GM12878 (cell line): Measurements from ENCODE around the gene RBMS1. TPM values are rescaled to one million over a fixed set of nuclear protein-coding genes. Genes with fewer than 3 reads are reported as not detected.

Experiments
- ATAC-seq: fragments of 200-7000 bp; cut with Tn5 transposase; 3 replicates; pipeline ENCODE4 v1.9.1; 2020; ENCODE audit warnings: mild to moderate bottlenecking, moderate library complexity
- BruUV-seq: library from RNA; stranded (reverse); fragments of 400-500 nt; replicated peaks from 2 replicates; lab custom pipeline; 2021; lab: Mats Ljungman, UMichigan
- CTCF ChIA-PET: fragments of 300-600 bp; sonication (Branson Sonifier 250); formaldehyde crosslinking; extraction: SDS; loops from one replicate; lab custom pipeline; 2021; ENCODE audit warnings: inconsistent platforms; lab: Yijun Ruan, JAX
- POLR2A ChIA-PET: fragments of 350-600 bp; formaldehyde crosslinking; extraction: SDS; loops from one replicate; lab custom pipeline; 2021; ENCODE audit warnings: inconsistent platforms; lab: Charles Lee
- RAD21 ChIA-PET: fragments of 300-600 bp; sonication (Branson Sonifier 250); formaldehyde crosslinking; loops from one replicate; lab custom pipeline; 2023; ENCODE audit warnings: antibody characterized with exemption; ENCODE audit not compliant: unreplicated experiment; lab: Charles Lee
- SMC1A ChIA-PET: fragments of 300-600 bp; sonication (Branson Sonifier 250); formaldehyde crosslinking; loops from one replicate; lab custom pipeline; 2023; ENCODE audit not compliant: unreplicated experiment, uncharacterized antibody; lab: Charles Lee
- DNase-seq: peaks from one replicate; pipeline ENCODE4 v3.0.0-alpha.2; 2011; ENCODE audit warnings: low read depth, low spot score
- FAIRE-seq: peaks from 3 replicates; lab custom pipeline; 2011; peaks lifted over from hg19 to GRCh38; lab: Jason Lieb, UNC
- H2AFZ ChIP-seq: 2 replicates; pipeline ENCODE4 v1.6.0; 2011; ENCODE audit warnings: low read depth, low read length, control low read depth; ENCODE audit not compliant: control insufficient read depth
- H3K27ac ChIP-seq: 2 replicates; pipeline ENCODE4 v1.5.1; 2011; ENCODE audit warnings: control low read depth; ENCODE audit not compliant: control insufficient read depth, insufficient read depth
- H3K27me3 ChIP-seq, 2 experiments: replicated peaks in 1 of 2; 2 replicates each; pipeline versions ENCODE4 v1.6.0 to v1.6.1; 2011; ENCODE audit warnings: low read length in 1 of 2; ENCODE audit not compliant: control insufficient read depth in 2 of 2, insufficient read depth in 2 of 2
- H3K36me3 ChIP-seq, 2 experiments: 2 replicates each; pipeline ENCODE4 v1.5.1; 2011; ENCODE audit warnings: low read length in 1 of 2; ENCODE audit not compliant: control insufficient read depth in 2 of 2, insufficient read depth in 2 of 2
- H3K4me1 ChIP-seq: 2 replicates; pipeline ENCODE4 v1.6.1; 2011; ENCODE audit warnings: mild to moderate bottlenecking, low read length, moderate library complexity, mixed read lengths; ENCODE audit not compliant: control insufficient read depth, insufficient read depth
- H3K4me2 ChIP-seq: 2 replicates; pipeline ENCODE4 v1.6.0; 2011; ENCODE audit warnings: control low read depth; ENCODE audit not compliant: control insufficient read depth, insufficient read depth
- H3K4me3 ChIP-seq: fragments of 200-600 bp; sonication (generic); 2 replicates; pipeline ENCODE4 v1.5.1; 2016
- H3K79me2 ChIP-seq: 2 replicates; pipeline ENCODE4 v1.6.0; 2011; ENCODE audit warnings: low read length; ENCODE audit not compliant: control insufficient read depth, insufficient read depth
- H3K9ac ChIP-seq: 2 replicates; pipeline ENCODE4 v1.8.0; 2011; ENCODE audit warnings: low read length, control low read depth, mixed read lengths; ENCODE audit not compliant: control insufficient read depth, insufficient read depth
- H3K9me3 ChIP-seq: replicated peaks from 3 replicates; pipeline ENCODE4 v1.5.1; 2011; ENCODE audit warnings: mild to moderate bottlenecking, low read length; ENCODE audit not compliant: control insufficient read depth, insufficient read depth
- H4K20me1 ChIP-seq: 2 replicates; pipeline ENCODE4 v1.6.0; 2011; ENCODE audit not compliant: control insufficient read depth, insufficient read depth
- BCL3 ChIP-seq: IDR thresholded peaks from 2 replicates; pipeline ENCODE4 v1.6.1; 2011; ENCODE audit warnings: borderline replicate concordance, low read depth, mild to moderate bottlenecking, moderate library complexity, low read length; ENCODE audit not compliant: insufficient read depth, poor library complexity, severe bottlenecking
- PAX8 ChIP-seq: fragments of 450-650 bp; IDR thresholded peaks from 2 replicates; pipeline ENCODE4 v1.6.1; 2017; ENCODE audit warnings: mild to moderate bottlenecking, moderate library complexity
- PRDM15 ChIP-seq: fragments of 450-650 bp; formaldehyde crosslinking; IDR thresholded peaks from 2 replicates; pipeline ENCODE4 v1.4.0; 2020; ENCODE audit warnings: mild to moderate bottlenecking, moderate library complexity
- RB1 ChIP-seq: fragments of 450-650 bp; formaldehyde crosslinking; IDR thresholded peaks from 2 replicates; pipeline ENCODE4 v1.6.1; 2017; ENCODE audit warnings: mild to moderate bottlenecking, borderline replicate concordance
- SMAD5 ChIP-seq: IDR thresholded peaks from 2 replicates; pipeline ENCODE4 v1.6.1; 2016; ENCODE audit warnings: antibody characterized with exemption, low read depth
- SMC3 ChIP-seq: IDR thresholded peaks from 2 replicates; pipeline ENCODE4 v1.6.1; 2011; ENCODE audit warnings: low read length, improper control_type of control experiment, borderline replicate concordance
- YY1 ChIP-seq: IDR thresholded peaks from 2 replicates; pipeline ENCODE4 v1.6.1; 2011; ENCODE audit warnings: low read depth, mild to moderate bottlenecking, low read length
- ZNF274 ChIP-seq: IDR thresholded peaks from one replicate; pipeline ENCODE4 v1.8.0; 2011; ENCODE audit not compliant: insufficient read length, insufficient read depth
- ZSCAN29 ChIP-seq: fragments of 450-650 bp; IDR thresholded peaks from 2 replicates; pipeline ENCODE4 v1.6.1; 2017; ENCODE audit warnings: mild to moderate bottlenecking, moderate library complexity
- WGBS: methylation state at CpG from one replicate; pipeline ENCODE4 v1.1.6; 2016; ENCODE audit warnings: low lambda C conversion rate; ENCODE audit not compliant: insufficient replicate concordance, insufficient coverage; ENCODE audit errors: missing lambda C conversion rate; 5-methylcytosine and 5-hydroxymethylcytosine counted together
- in situ Hi-C: fragments of 300-500 bp; cut with MboI; formaldehyde crosslinking; loops from 9 replicates; pipeline ENCODE4 v1.14.3; 2018; ENCODE audit warnings: mixed read lengths
- intact Hi-C: fragments of 100-400 bp; cut with micrococcal nuclease; formaldehyde crosslinking; loops from one replicate; pipeline ENCODE4 v1.14.2; 2022; ENCODE audit not compliant: unreplicated experiment
- polyA plus RNA-seq, 11 experiments: library from polyadenylated mRNA; depleted of rRNA in 4 of 11; unstranded in 6 of 11; stranded (reverse) in 5 of 11; fragments of >200 nt; fragmentation: Nextera tagmentation in 4 of 11; fragmentation: Illumina TruSeq in 1 of 11; extraction: Ambion mirVana in 4 of 11; extraction: Trizol in 1 of 11; gene quantifications; 1 replicate in 1 of 11; 2 replicates in 10 of 11; pipeline versions ENCODE4 v1.2.1 to v1.2.3, GENCODE V29; 2011 to 2016; ENCODE audit warnings: inconsistent platforms in 2 of 11, missing spikeins in 2 of 11, low read depth in 1 of 11
- total RNA-seq, 4 experiments: library from RNA; depleted of rRNA in 3 of 4; stranded (reverse); fragments of >200 nt in 3 of 4; fragmentation: Illumina TruSeq in 1 of 4; extraction: Trizol in 1 of 4; gene quantifications; 2 replicates each; pipeline versions ENCODE4 v1.2.1 to v1.2.3, GENCODE V29; 2013 to 2021
- TF ChIP-seq, protein P1 (sequence below): fragments of 450-650 bp; IDR thresholded peaks from 2 replicates; pipeline ENCODE4 v1.6.1; 2017; ENCODE audit warnings: mild to moderate bottlenecking, moderate library complexity

RBMS1 gene
- total and polyA plus RNA-seq, 10 of the 15 experiments (the other 5 are each of a cell fraction or from before 2014, with no cell fraction given) = 0.04 to 0.31 (median 0.17) TPM; not detected in 1

GRCh38 chr2:160397530-160397865 is 96.1 kb downstream of the RBMS1 start:
- RAD21 ChIA-PET = no interaction called here

More at GRCh38 chr2:160397530-160397865, 96.1 kb downstream of the RBMS1 start:
- TF ChIP-seq ZSCAN29 (no peak), BCL3 (no peak), SMC3 (no peak), YY1 (no peak), SMAD5 (no peak), PAX8 (no peak), PRDM15 (no peak), RB1 (no peak), ZNF274 (no peak)
- TF ChIP-seq, protein P1, sequence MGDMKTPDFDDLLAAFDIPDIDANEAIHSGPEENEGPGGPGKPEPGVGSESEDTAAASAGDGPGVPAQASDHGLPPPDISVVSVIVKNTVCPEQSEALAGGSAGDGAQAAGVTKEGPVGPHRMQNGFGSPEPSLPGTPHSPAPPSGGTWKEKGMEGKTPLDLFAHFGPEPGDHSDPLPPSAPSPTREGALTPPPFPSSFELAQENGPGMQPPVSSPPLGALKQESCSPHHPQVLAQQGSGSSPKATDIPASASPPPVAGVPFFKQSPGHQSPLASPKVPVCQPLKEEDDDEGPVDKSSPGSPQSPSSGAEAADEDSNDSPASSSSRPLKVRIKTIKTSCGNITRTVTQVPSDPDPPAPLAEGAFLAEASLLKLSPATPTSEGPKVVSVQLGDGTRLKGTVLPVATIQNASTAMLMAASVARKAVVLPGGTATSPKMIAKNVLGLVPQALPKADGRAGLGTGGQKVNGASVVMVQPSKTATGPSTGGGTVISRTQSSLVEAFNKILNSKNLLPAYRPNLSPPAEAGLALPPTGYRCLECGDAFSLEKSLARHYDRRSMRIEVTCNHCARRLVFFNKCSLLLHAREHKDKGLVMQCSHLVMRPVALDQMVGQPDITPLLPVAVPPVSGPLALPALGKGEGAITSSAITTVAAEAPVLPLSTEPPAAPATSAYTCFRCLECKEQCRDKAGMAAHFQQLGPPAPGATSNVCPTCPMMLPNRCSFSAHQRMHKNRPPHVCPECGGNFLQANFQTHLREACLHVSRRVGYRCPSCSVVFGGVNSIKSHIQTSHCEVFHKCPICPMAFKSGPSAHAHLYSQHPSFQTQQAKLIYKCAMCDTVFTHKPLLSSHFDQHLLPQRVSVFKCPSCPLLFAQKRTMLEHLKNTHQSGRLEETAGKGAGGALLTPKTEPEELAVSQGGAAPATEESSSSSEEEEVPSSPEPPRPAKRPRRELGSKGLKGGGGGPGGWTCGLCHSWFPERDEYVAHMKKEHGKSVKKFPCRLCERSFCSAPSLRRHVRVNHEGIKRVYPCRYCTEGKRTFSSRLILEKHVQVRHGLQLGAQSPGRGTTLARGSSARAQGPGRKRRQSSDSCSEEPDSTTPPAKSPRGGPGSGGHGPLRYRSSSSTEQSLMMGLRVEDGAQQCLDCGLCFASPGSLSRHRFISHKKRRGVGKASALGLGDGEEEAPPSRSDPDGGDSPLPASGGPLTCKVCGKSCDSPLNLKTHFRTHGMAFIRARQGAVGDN = no peak
- BruUV-seq = no TSS peak
- Histone ChIP-seq H4K20me1 (no peaks in the 10 kb centered on the region), H3K4me3 (no peak overlapping the region), H3K9ac (no peak overlapping the region), H3K27me3 (peaks cover 0 to 6% of the 10 kb centered on the region in 2 experiments; a peak in 1 of 4 replicates), H3K4me1 (no peaks in the 10 kb centered on the region; the same call in 1 of the 2 replicates), H3K36me3 (no peaks in the 10 kb centered on the region), H2AFZ (no peak overlapping the region), H3K4me2 (no peak overlapping the region), H3K27ac (no peak overlapping the region), H3K79me2 (no peaks in the 10 kb centered on the region), H3K9me3 (no peaks in the 10 kb centered on the region)
- WGBS = 36% methylated on average over 2 of the region's 2 CpGs
- no peak for ATAC-seq
- SMC1A ChIA-PET = no interaction called here
- in situ Hi-C loops = no loop called here
- intact Hi-C loops = no loop called here
- DNase-seq = no peak
- CTCF ChIA-PET = no interaction called here
- POLR2A ChIA-PET = no interaction called here
- no peak for FAIRE-seq
